ENCODE measurements around the gene PRR5L.

Gene PRR5L

GRCh38 chr11:36289226-36289852, 6.7 kb upstream of the PRR5L start, which contains the start of gene COMMD9:
TSS of gene COMMD9 (minus strand) at chr11:36289424. CDS start at chr11:36289412, 12 bp downstream.
- Histone ChIP-seq H4K20me1 (ENCODE audit: insufficient read depth, low read length) (no peaks in the 10 kb centered on the region), H3K79me2 (ENCODE audit: low read length) (no peaks in the 10 kb centered on the region), H3K4me2 (ENCODE audit: low read length) (peak within 1 kb of the TSS; percentile 94), H3K9ac (ENCODE audit: low read length) (peak within 1 kb of the TSS; percentile 55), H3K27ac (ENCODE audit: low read length) (no peak within 1 kb of the TSS), H2AFZ (ENCODE audit: low read depth, low read length) (peak within 1 kb of the TSS; percentile 99), H3K36me3 (replicated peaks; ENCODE audit: low read depth, low read length) (no peaks in the 10 kb centered on the region), H3K9me3 (ENCODE audit: insufficient read depth, low read length) (no peaks in the 10 kb centered on the region), H3K27me3 (ENCODE audit: low read depth, low read length) (no peaks in the 10 kb centered on the region), H3K4me3 (ENCODE audit: low read length) (peak within 1 kb of the TSS; percentile 92), H3K4me1 (ENCODE audit: low read length) (peaks cover 20% of the 10 kb centered on the region)
- TF ChIP-seq CTCF (IDR thresholded peaks at IDR 0.05; ENCODE audit: low read depth, low read length) (no peak), EZH2phosphoT487 (IDR thresholded peaks at IDR 0.05; ENCODE audit: low read depth) (no peak)

- H3K79me2 ChIP-seq (ENCODE audit: low read length): no peaks in the 10 kb centered on the region
- H3K4me3 ChIP-seq (ENCODE audit: low read length): peak overlapping the region; percentile 41
- peak; percentile 82 for TF ChIP-seq CTCF (IDR thresholded peaks at IDR 0.05; ENCODE audit: low read depth, low read length)
- TF ChIP-seq EZH2phosphoT487 (IDR thresholded peaks at IDR 0.05; ENCODE audit: low read depth): no peak
- no peaks in the 10 kb centered on the region for H3K27me3 ChIP-seq (ENCODE audit: low read depth, low read length)
- H3K9me3 ChIP-seq (ENCODE audit: insufficient read depth, low read length): no peaks in the 10 kb centered on the region
- peak overlapping the region; percentile 60 for H3K4me2 ChIP-seq (ENCODE audit: low read length)
- no peaks in the 10 kb centered on the region for H4K20me1 ChIP-seq (ENCODE audit: insufficient read depth, low read length)
- peak overlapping the region; percentile 8; the same call in 1 of the 2 replicates for H3K9ac ChIP-seq (ENCODE audit: low read length)
- H2AFZ ChIP-seq (ENCODE audit: low read depth, low read length): peak overlapping the region; percentile 61; the same call in 1 of the 2 replicates
- H3K4me1 ChIP-seq (ENCODE audit: low read length): peaks cover 20% of the 10 kb centered on the region
- no peaks in the 10 kb centered on the region for H3K36me3 ChIP-seq (replicated peaks; ENCODE audit: low read depth, low read length)
- no peak overlapping the region for H3K27ac ChIP-seq (ENCODE audit: low read length)
Observed at GRCh38 chr11:36292311-36292722, 3.8 kb upstream of the PRR5L start.

- Histone ChIP-seq H3K27me3 (ENCODE audit: low read depth, low read length) (no peaks in the 10 kb centered on the region), H3K4me2 (ENCODE audit: low read length) (no peak overlapping the region), H4K20me1 (ENCODE audit: insufficient read depth, low read length) (no peaks in the 10 kb centered on the region), H3K4me1 (ENCODE audit: low read length) (peaks cover 11% of the 10 kb centered on the region), H3K79me2 (ENCODE audit: low read length) (no peaks in the 10 kb centered on the region), H3K9ac (ENCODE audit: low read length) (no peak overlapping the region), H3K36me3 (replicated peaks; ENCODE audit: low read depth, low read length) (no peaks in the 10 kb centered on the region), H3K9me3 (ENCODE audit: insufficient read depth, low read length) (no peaks in the 10 kb centered on the region), H3K4me3 (ENCODE audit: low read length) (no peak overlapping the region), H3K27ac (ENCODE audit: low read length) (no peak overlapping the region), H2AFZ (ENCODE audit: low read depth, low read length) (no peak overlapping the region)
- TF ChIP-seq CTCF (IDR thresholded peaks at IDR 0.05; ENCODE audit: low read depth, low read length): no peak
- TF ChIP-seq EZH2phosphoT487 (IDR thresholded peaks at IDR 0.05; ENCODE audit: low read depth): no peak
Observed at GRCh38 chr11:36296884-36297543, 926 bp downstream of the PRR5L start.

GRCh38 chr11:36300650-36301049, 4.6 kb downstream of the PRR5L start:
- Histone ChIP-seq H3K79me2 (ENCODE audit: low read length) (no peaks in the 10 kb centered on the region), H3K4me3 (ENCODE audit: low read length) (no peak overlapping the region), H3K36me3 (replicated peaks; ENCODE audit: low read depth, low read length) (no peaks in the 10 kb centered on the region), H3K27ac (ENCODE audit: low read length) (no peak overlapping the region), H3K9me3 (ENCODE audit: insufficient read depth, low read length) (no peaks in the 10 kb centered on the region), H3K27me3 (ENCODE audit: low read depth, low read length) (no peaks in the 10 kb centered on the region), H3K4me1 (ENCODE audit: low read length) (no peaks in the 10 kb centered on the region), H3K4me2 (ENCODE audit: low read length) (no peak overlapping the region), H3K9ac (ENCODE audit: low read length) (no peak overlapping the region), H2AFZ (ENCODE audit: low read depth, low read length) (no peak overlapping the region), H4K20me1 (ENCODE audit: insufficient read depth, low read length) (no peaks in the 10 kb centered on the region)
- TF ChIP-seq EZH2phosphoT487 (IDR thresholded peaks at IDR 0.05; ENCODE audit: low read depth) (no peak), CTCF (IDR thresholded peaks at IDR 0.05; ENCODE audit: low read depth, low read length) (no peak)
